Endodermal cell (in vitro differentiated cells): Measurements from ENCODE around the gene FOXD3. TPM values are rescaled to one million over a fixed set of nuclear protein-coding genes. Genes with fewer than 3 reads are reported as not detected.

Experiments
- DNase-seq: peaks from one replicate; pipeline ENCODE4 v3.0.0-alpha.2; 2017
- H3K27ac ChIP-seq: 2 replicates; pipeline ENCODE4 v1.5.1; 2013; ENCODE audit warnings: mild to moderate bottlenecking, low read depth, low read length, moderate library complexity
- H3K27me3 ChIP-seq: 2 replicates; pipeline ENCODE4 v1.6.1; 2013; ENCODE audit warnings: mild to moderate bottlenecking, low read length, moderate library complexity; ENCODE audit not compliant: insufficient read depth, control insufficient read depth, poor library complexity, severe bottlenecking
- H3K36me3 ChIP-seq: 2 replicates; pipeline ENCODE4 v1.7.0; 2013; ENCODE audit warnings: mild to moderate bottlenecking, low read length, moderate library complexity; ENCODE audit not compliant: control insufficient read depth, insufficient read depth
- H3K4me1 ChIP-seq: one replicate; pipeline ENCODE4 v1.7.0; 2013; ENCODE audit warnings: low read length; ENCODE audit not compliant: control insufficient read depth, insufficient read depth
- H3K4me3 ChIP-seq: 2 replicates; pipeline ENCODE4 v1.5.1; 2013; ENCODE audit warnings: mild to moderate bottlenecking, low read length, moderate library complexity
- H3K9ac ChIP-seq: 2 replicates; pipeline ENCODE4 v1.6.1; 2013; ENCODE audit warnings: mild to moderate bottlenecking, low read length, moderate library complexity; ENCODE audit not compliant: poor library complexity, severe bottlenecking; ENCODE audit errors: extremely low read depth
- H3K9me3 ChIP-seq: 2 replicates; pipeline ENCODE4 v1.6.1; 2013; ENCODE audit warnings: mild to moderate bottlenecking, low read length, moderate library complexity; ENCODE audit not compliant: control insufficient read depth
- H3K27ac Mint-ChIP-seq: 2 replicates; pipeline ENCODE4 v1.8.0; 2020; ENCODE audit warnings: mixed read lengths
- H3K27me3 Mint-ChIP-seq: 2 replicates; pipeline ENCODE4 v1.8.0; 2021; ENCODE audit warnings: mild to moderate bottlenecking, mixed read lengths; ENCODE audit not compliant: insufficient read depth
- H3K36me3 Mint-ChIP-seq: 2 replicates; pipeline ENCODE4 v1.8.0; 2020; ENCODE audit warnings: low read depth, mixed read lengths
- H3K4me1 Mint-ChIP-seq: 2 replicates; pipeline ENCODE4 v1.8.0; 2020; ENCODE audit warnings: mixed read lengths
- H3K4me3 Mint-ChIP-seq: 2 replicates; pipeline ENCODE4 v1.8.0; 2020; ENCODE audit warnings: mild to moderate bottlenecking, moderate library complexity, mixed read lengths
- H3K9me3 Mint-ChIP-seq: 2 replicates; pipeline ENCODE4 v1.8.0; 2020; ENCODE audit warnings: mild to moderate bottlenecking, mixed read lengths
- WGBS, 2 experiments: methylation state at CpG; one replicate each; pipeline versions ENCODE4 v1.1.5 to v1.1.7; 2013; ENCODE audit warnings: missing lambda C conversion rate in 2 of 2, mixed read lengths in 1 of 2; ENCODE audit not compliant: insufficient coverage in 1 of 2, insufficient read length in 1 of 2; 5-methylcytosine and 5-hydroxymethylcytosine counted together
- total RNA-seq, 2 donors: library from RNA; stranded (reverse); fragmentation: NEBNext Ultra II Directional in 1 of 2; extraction: Animal tissue kit (Norgen Biotek cat#: 25700) in 1 of 2; gene quantifications; 2 replicates in 1 of 2; 3 replicates in 1 of 2; pipeline ENCODE4 v1.2.1, GENCODE V29; 2021
- TF ChIP-seq, protein P1 (sequence below): fragments of 200-600 bp; sonication (generic); conservative IDR thresholded peaks from 2 replicates; pipeline ENCODE4 v1.5.0; 2021; ENCODE audit warnings: antibody characterized with exemption, mild to moderate bottlenecking

Gene FOXD3
- total RNA-seq, 2 donors from 2014 or later: 0.49 to 14.0 TPM

DNA sequence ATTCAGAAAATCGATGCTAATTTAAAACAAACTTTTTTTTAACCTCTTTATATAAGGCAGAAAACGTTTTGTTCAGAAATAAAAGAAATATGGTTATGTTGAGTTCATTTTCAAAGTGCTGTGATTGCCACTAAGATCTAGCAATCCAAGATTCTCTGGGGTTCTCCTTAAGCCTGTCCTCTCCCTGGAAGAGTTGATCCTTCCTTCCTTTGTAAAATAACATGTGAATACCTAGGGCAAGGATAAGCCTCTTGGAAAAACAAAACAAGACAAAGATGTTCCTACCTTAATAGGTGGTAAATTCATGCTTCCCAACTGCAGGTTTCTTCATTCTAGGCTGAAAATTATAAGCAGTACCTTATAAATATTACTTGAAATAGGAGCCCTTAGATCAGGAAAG is 18.0 kb upstream of the FOXD3 start:
- Histone ChIP-seq H3K36me3 (no peaks in the 10 kb centered on the region), H3K4me3 (no peak overlapping the region), H3K9ac (no peak overlapping the region), H3K27me3 (no peaks in the 10 kb centered on the region), H3K4me1 (no peaks in the 10 kb centered on the region), H3K9me3 (peaks cover 9% of the 10 kb centered on the region), H3K27ac (no peak overlapping the region)
- Mint-ChIP-seq H3K9me3 (peaks cover 2% of the 10 kb centered on the region), H3K36me3 (no peaks in the 10 kb centered on the region), H3K4me3 (no peak overlapping the region), H3K27ac (no peak overlapping the region), H3K27me3 (peaks cover 2% of the 10 kb centered on the region), H3K4me1 (peaks cover 16% of the 10 kb centered on the region)
- TF ChIP-seq, protein P1, sequence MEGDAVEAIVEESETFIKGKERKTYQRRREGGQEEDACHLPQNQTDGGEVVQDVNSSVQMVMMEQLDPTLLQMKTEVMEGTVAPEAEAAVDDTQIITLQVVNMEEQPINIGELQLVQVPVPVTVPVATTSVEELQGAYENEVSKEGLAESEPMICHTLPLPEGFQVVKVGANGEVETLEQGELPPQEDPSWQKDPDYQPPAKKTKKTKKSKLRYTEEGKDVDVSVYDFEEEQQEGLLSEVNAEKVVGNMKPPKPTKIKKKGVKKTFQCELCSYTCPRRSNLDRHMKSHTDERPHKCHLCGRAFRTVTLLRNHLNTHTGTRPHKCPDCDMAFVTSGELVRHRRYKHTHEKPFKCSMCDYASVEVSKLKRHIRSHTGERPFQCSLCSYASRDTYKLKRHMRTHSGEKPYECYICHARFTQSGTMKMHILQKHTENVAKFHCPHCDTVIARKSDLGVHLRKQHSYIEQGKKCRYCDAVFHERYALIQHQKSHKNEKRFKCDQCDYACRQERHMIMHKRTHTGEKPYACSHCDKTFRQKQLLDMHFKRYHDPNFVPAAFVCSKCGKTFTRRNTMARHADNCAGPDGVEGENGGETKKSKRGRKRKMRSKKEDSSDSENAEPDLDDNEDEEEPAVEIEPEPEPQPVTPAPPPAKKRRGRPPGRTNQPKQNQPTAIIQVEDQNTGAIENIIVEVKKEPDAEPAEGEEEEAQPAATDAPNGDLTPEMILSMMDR: no peak
- 58% methylated on average over 2 of the region's 2 CpGs; no CpG with 5 or more reads in 1 of the 2 experiments for WGBS, 2 experiments
- DNase-seq: no peak

DNA sequence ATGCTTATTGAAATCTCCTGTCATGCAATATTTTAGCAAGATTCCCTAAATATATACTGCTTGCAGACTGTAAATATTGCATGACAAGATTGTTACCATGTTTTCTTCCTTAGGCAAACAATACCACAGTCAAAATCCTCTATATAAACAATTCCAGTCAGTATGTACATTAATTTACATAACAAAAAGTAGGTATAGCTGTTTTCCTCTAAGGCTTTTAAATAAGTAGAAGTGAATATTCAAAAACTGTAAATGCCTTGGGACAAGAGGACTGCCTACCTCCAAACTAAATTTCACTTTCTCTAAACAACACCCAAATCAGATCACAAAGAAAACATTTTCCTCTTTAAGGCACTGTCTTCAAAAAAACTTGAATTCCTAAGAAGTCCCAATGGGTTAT is 17.3 kb upstream of the FOXD3 start:
- Histone ChIP-seq H3K27ac (no peak overlapping the region), H3K9me3 (peaks cover 9% of the 10 kb centered on the region), H3K4me1 (no peaks in the 10 kb centered on the region), H3K4me3 (no peak overlapping the region), H3K27me3 (no peaks in the 10 kb centered on the region), H3K9ac (no peak overlapping the region), H3K36me3 (no peaks in the 10 kb centered on the region)
- no peak for DNase-seq
- Mint-ChIP-seq H3K4me3 (no peak overlapping the region), H3K4me1 (peaks cover 16% of the 10 kb centered on the region), H3K27ac (no peak overlapping the region), H3K27me3 (peaks cover 2% of the 10 kb centered on the region), H3K36me3 (no peaks in the 10 kb centered on the region), H3K9me3 (peaks cover 2% of the 10 kb centered on the region)
- TF ChIP-seq, protein P1: no peak

DNA sequence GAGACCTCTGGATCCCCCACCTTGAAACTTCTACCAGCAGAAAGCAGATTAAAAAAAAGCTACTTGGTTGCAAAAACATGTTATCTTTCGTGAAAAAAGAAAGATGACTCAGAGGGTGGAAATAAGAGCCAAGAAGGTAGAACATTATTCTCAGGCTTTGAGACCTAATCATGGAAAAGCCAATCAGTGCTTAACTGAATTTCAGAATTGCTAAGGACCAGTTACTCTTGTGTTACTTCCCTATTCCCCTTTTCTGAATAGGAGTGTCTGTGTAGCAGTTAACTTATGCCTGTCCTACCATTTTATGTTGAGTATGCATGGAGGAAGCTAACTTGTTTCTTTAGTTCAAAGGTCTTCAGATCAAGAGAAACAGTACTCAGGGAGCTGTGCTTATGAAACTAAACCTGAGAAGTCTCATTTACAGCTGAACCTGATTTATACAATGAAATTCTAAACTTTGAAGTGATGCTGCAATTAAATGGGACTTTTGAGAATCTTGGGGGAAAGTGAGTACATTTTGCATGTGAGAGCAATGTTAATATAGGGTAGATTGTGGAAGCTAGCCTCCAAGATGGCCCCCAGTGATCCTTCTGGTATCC is 15.1 kb upstream of the FOXD3 start:
- H3K27me3 Mint-ChIP-seq: peaks cover 2% of the 10 kb centered on the region
- Histone ChIP-seq H3K36me3 (no peaks in the 10 kb centered on the region), H3K4me1 (no peaks in the 10 kb centered on the region), H3K27me3 (no peaks in the 10 kb centered on the region), H3K9me3 (peaks cover 9% of the 10 kb centered on the region), H3K9ac (no peak overlapping the region), H3K4me3 (no peak overlapping the region), H3K27ac (no peak overlapping the region)
- H3K4me1 Mint-ChIP-seq: peaks cover 16% of the 10 kb centered on the region
- H3K27ac Mint-ChIP-seq: no peak overlapping the region
- TF ChIP-seq, protein P1: no peak
- H3K4me3 Mint-ChIP-seq: no peak overlapping the region
- no peak for DNase-seq
- peaks cover 2% of the 10 kb centered on the region for H3K9me3 Mint-ChIP-seq
- no peaks in the 10 kb centered on the region for H3K36me3 Mint-ChIP-seq
- WGBS, 2 experiments: 90 to 95% methylated on average over 1 of the region's 1 CpG
